CD4-positive, alpha-beta T cell treated with Interleukin-17A for 1 hour (primary cell): ENCODE data around the gene ADD3.

Experiments
- DNase-seq: peaks from one replicate; pipeline ENCODE4 v3.0.0-alpha.2; 2020

Gene ADD3

DNA sequence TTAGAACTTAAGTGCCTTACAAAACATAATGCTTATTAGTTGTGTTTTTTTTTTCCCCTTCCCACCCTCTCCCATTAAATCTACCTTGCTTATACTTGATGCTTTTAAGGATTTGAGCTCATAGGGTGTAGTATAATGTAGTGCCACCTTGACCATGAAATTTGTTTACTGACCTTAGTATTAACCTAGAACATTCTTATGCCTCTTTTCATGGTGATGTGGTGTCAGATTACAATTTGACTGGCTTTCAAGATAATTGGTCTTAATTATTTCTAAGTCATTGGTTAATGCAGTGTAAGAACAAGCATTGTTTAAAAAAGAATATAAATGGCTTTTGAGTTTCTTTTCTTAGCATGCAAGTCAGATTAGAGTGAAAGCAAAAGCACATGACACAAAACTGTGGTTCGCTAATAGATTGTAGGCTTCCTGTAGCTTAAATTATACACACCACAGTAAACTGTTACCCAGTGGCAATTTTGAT is 61.8 kb downstream of the ADD3 start:
- DNase-seq, result peak; percentile 65

GRCh38 chr10:110073896-110074295 is 66.1 kb downstream of the ADD3 start:
- DNase-seq, result no peak

GRCh38 chr10:110074298-110074697 is 66.5 kb downstream of the ADD3 start:
- DNase-seq, result no peak

- DNase-seq, result no peak
These were observed 67.2 kb downstream of the ADD3 start for GRCh38 chr10:110074758-110075671.

DNA sequence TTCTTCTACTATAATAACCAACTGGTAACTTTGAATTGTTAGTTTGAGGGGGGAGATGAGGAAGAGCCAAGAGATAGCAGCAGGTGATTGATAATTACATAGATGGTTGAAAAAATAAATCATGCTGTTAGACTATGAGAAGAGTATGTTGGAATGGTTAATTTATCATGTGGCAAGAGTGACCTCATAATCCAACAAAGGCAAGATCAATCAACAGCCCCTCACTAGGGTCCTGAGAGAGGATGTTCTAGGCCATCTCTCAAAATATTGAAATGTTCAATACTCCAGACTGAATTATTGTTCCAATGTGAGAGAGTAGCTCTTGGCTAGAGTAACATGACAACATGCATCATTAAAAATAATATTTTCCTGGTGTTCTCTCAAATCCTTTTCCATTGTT is 67.9 kb downstream of the ADD3 start:
- DNase-seq, result no peak

- DNase-seq, result peak; percentile 69
These were observed 69.0 kb downstream of the ADD3 start for GRCh38 chr10:110076559-110077318.

DNA sequence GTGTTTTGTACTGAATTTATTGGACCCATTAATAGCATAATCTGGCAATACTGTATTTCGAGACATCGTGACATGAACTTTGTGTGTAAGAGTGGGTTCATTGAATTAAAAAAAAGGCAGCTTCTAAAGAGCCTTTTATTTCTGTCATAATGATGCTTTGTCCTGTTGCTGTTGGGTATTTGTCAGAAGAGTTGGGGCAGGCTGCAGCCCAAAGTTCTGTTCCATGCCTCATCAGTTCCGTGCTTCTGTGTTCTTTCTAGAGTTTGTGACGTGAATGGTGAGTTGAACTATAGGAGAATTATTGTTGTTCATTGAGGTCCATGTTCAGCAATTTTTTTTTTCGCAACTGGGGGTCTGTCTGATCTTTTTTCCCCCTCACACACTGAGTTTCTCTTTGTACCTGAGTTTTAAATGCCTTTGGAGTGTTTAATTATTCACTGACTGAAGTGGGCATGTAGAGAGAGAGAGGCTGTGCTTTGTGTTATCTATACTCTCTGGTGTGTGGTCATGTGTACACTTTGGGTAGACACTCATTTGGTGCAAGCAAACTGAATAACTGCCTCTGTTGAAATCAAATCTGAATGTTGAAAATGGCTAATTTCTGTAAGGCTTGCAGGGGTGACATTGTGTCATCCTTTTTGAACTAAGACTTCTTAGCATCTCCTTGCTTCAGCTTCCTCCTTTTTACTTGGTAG is 69.8 kb downstream of the ADD3 start:
- peak; percentile 32 for DNase-seq

DNA sequence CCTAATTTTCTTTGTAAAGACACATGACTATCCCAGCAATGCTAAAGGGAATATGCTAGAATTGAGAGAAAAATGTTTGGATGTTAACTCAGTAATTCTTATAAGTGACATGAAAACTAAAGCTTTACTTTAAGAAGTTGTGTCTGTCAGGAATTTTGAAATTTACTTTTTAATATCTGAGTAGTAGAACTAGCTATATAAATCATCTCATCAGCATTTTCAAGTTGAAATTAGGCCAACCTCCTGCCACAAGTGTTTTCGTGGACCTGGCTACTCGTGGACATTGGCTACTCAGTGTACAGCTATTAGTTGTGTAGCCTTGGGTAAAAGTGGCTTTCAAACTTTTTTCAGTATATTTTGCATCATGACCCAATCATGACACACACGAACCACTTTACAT is 70.5 kb downstream of the ADD3 start:
- no peak for DNase-seq

DNA sequence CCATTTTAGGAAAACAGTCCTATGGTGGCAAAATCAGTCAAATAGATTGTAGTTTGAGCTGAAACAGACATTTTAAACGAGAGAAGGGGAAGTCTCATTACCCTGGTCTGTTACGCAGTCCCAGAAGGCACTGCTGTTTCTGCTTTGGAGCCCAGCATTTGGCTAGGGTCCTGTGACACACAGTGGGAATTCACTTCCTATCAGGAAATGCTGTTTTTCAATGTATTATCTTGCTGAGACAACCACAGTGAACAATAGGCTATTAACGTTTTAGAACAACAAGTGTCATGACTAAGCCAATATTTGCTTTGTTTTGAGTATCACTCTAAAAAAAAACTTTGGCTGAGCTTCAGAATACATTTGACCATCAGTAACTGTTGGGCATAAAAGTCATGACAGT is 74.1 kb downstream of the ADD3 start:
- DNase-seq, result peak; percentile 44

DNA sequence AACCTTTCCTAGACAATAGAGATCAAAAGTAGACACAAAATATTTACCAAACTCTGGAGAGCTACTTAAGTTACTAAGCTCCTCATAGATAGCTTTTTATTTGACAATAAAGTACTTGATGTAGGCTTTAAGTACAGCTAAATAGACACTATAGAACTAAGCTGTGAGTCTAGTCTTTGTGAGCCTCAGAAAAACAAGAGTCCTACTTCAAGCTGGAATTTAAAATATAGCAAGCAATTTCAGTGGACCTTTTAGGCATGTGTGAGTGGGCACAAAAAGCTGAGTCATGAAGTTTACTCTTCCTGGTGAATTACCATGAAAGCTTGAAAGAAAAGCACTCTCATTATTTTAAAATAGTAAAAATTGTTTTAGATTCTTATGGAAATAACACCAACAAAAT is 76.1 kb downstream of the ADD3 start:
- no peak for DNase-seq

GRCh38 chr10:110087682-110088081 is 79.9 kb downstream of the ADD3 start:
- no peak for DNase-seq

DNA sequence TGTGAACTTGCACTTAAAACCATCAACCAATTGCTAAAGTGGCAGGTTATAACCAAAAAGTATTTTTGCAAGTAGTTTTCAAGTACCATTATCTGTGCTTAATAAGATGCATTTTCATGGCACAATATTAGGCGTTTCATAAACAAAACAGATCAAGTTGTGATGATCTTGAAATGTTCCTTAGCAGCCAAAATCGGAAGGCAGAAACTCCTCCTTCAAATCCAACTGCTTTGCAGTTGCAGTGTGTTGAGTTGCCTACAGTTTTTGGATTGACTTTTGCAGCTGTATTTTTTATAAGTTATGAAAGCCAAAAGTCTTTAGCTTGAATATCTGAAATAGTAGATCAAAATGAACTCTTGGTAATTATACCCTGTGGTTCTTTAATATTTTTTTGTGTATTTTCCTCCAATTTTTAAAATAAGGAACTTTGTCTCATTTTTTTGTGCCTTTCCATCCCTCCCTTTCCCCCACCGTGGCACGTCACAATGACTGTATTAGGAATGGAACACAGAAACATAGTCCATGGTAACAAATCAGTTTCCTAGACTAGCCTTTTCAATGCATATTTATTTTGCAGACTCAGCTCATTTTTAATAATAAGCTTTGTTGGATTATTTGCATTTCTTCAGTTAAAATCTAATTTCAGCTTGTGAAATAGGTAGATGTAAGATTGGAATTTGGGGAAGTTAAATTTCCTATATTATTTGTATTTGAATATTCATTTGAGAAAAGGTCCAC is 80.8 kb downstream of the ADD3 start:
- no peak for DNase-seq

GRCh38 chr10:110091830-110092229 is 84.0 kb downstream of the ADD3 start:
- no peak for DNase-seq

- DNase-seq, result no peak
These were observed 85.9 kb downstream of the ADD3 start for GRCh38 chr10:110093722-110094121.

DNA sequence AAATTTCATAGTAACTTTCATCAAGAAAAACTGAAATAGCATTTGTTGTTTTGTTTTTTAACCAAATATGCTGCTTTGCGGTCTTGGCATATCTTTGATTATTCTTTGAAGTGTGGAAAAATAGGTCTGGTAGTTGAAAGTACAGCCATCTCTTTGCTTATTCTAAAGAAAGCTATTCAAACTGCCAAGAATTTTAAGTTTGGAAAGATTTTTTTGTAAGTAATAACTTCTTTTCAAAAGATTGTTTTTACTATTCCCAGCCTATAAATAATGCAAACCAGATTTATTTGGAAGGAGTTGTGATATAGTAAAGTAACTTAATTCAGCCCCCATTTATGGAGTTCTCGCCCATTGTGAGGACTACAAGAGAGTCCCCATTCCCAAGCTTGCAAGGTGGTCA is 87.0 kb downstream of the ADD3 start:
- DNase-seq, result no peak

DNA sequence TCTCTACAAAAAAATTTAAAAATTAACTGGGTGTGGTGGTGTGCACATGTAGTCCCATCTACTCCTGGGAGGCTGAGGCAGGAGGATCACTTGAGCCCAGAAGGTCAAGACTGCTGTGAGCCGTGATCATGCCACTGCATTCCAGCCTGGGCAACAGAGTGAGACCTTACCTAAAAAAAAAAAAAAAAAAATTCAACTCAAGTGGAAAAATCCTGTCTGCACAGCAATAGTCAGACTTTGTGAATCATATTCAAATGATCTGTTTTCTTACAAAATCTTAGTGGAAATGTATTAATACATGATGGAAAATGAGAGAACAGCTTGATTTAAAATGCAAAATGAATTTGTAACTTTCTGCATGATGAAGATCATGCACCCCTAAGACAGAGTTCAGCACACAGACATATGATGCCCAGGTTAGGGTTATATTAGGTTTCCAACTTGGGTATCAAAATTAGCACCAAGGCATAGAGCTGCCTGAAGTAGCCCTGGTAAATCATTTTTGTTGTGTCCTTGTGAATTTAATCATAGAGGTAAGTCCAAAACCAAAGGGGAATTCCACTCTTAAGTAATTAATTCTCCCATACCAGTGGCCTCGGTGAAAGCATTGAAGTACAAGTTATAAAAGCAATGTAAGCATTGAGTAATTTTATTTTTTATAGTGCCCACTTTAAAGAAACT is 93.8 kb downstream of the ADD3 start:
- DNase-seq, result no peak

DNA sequence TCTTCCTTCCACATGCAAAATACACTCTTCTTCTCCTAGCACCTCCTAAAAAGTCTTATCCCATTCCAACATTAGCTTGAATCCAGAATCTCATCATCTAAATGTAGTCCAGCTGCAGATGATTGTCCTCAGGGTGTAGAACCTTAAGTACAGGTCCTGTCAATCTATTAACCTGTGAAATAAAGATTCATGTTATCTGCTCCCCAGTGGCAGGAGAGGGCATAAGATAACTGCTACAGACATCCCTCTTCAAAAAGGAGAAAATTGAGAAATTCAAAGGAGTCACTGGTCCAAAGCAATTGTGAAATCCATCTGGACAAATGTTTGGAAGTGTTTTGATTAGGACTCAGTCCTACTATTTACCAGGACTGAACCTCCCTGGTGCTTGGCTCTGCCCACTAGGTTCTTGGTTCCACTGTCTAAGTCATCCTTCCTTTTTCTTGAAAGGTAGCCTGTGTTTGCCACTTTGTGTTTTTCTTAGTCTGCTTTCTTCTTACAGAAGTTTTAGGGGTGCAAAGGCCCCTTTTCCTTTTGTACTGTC is 96.2 kb downstream of the ADD3 start:
- DNase-seq, result no peak

DNA sequence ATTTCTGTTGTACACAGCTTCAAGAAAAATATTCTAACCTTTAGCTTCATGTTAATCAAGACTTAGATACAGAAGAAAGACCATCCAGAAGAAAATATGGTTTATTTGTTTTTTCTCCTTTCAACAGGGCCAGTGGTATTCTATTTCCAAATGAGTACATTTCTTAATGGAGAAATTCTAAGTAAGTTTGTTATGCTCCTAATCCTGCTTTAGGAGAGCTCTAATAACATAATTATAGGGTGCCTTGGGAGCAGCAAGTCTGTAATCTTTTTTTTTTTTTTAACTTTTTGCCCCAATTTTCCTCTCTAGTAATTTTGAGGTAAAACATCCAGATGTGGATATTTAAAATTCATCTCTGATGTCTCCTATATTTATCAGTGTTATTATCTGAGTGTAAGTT is 98.1 kb downstream of the ADD3 start:
- DNase-seq, result no peak

DNA sequence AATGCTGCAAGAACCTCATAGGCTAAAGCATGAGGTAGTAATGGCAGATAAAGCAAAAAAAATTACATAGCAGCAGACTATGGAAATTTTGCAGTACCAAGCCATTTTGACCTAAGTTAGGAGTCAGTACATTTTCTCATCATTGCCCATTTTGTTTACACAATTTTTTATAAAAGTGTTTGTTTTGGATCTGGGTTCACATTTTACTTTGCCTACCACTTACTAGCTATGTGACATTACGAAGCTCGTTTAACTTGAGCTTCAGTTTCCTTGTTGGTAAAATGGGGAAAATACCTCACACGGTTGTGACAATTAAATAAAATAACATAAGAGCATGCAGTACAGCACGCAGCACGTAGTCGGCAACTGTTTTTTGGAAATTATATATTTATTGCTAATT is 99.6 kb downstream of the ADD3 start:
- DNase-seq, result no peak

DNA sequence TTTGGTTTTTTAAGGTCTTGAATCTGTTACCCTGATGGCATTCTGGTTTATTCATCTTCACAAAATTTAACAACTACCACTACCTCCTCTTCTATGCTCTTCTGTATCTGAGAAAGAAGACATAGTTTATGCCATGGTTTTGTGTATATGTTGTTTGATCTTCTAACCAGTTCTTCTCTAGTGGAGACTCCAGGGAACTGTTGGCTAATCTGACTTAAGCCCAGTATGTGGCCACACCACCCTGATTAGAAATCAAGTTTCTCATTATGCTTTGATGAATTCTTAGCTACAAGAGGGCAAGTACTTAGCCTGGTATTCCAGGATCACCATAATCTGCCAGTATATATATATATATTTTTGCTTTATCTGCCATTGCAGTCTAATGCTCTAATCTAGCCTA is 100.1 kb downstream of the ADD3 start:
- DNase-seq, result no peak

GRCh38 chr10:110109511-110109910 is 101.7 kb downstream of the ADD3 start:
- no peak for DNase-seq

DNA sequence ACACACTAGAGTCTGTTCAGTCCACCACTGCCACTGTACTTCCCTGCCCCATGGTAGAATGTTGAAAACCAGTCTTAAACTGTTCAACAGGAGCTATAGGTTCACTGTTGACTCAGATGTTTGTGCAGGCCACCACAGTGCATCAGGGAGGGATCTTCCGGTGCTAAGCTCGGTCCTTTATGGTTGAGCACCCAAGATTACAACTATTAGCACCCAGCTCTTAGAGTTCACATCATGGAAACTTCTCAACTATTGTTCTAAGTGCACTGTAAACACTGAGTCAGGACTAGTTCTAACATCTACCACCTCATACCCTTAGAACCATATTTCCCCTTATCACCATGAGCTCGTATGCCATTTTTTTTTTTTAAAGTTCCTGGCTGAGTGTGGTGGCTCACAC is 102.6 kb downstream of the ADD3 start:
- DNase-seq, result no peak
